Peyer's patch (tissue), 4 donors: ENCODE data around the gene OPRD1.

Source experiments
- POLR2A ChIP-seq, 2 donors: fragments of 450-650 bp; IDR thresholded peaks; one replicate each; pipeline ENCODE4 v1.5.1; 2017; ENCODE audit warnings: antibody characterized with exemption in 2 of 2, mild to moderate bottlenecking in 2 of 2, moderate library complexity in 2 of 2
- TF ChIP-seq, protein P1 (sequence below), 6 experiments: fragments of 450-650 bp in 4 of 6; fragments of 200-600 bp in 2 of 6; sonication (generic) in 1 of 6; IDR thresholded peaks; one replicate each; pipeline ENCODE4 v1.5.1; 2017 to 2019; ENCODE audit warnings: antibody characterized with exemption in 6 of 6, mild to moderate bottlenecking in 3 of 6, moderate library complexity in 1 of 6

DNA sequence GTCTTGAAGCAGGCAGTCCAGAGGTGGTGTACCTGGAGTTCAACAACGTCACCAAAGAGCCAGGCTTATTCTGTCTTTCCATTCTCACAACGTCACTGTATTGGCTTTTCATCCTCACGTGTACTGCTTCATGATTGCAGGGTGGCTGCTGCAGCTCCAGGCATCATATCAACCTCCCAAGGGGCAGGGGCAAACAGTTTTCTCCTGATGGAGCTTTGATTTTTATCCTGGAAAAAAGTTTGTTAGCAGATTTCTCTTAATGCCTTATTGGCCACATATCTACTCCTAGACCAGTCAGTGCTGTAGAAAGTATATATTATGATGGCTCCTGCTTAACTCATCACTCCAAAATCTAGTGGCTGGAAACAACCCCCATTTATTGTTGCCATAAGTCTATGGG, 8.3 kb upstream of the OPRD1 start:
- TF ChIP-seq, protein P1, sequence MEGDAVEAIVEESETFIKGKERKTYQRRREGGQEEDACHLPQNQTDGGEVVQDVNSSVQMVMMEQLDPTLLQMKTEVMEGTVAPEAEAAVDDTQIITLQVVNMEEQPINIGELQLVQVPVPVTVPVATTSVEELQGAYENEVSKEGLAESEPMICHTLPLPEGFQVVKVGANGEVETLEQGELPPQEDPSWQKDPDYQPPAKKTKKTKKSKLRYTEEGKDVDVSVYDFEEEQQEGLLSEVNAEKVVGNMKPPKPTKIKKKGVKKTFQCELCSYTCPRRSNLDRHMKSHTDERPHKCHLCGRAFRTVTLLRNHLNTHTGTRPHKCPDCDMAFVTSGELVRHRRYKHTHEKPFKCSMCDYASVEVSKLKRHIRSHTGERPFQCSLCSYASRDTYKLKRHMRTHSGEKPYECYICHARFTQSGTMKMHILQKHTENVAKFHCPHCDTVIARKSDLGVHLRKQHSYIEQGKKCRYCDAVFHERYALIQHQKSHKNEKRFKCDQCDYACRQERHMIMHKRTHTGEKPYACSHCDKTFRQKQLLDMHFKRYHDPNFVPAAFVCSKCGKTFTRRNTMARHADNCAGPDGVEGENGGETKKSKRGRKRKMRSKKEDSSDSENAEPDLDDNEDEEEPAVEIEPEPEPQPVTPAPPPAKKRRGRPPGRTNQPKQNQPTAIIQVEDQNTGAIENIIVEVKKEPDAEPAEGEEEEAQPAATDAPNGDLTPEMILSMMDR (IDR thresholded peaks at IDR 0.05), result no peak
- no peak for TF ChIP-seq POLR2A (IDR thresholded peaks at IDR 0.05)
